Endothelial cell of umbilical vein (primary cell): ENCODE results near the gene IRF2. TPM values are rescaled to one million over a fixed set of nuclear protein-coding genes. Genes with fewer than 3 reads are reported as not detected.
A peak's percentile ranks its signal among the peaks of the same experiment; 100 is the strongest.

Source experiments
- BruUV-seq: library from RNA; stranded (reverse); fragments of 400-500 nt; replicated peaks from 2 replicates; lab custom pipeline; 2021; lab: Mats Ljungman, UMichigan
- CTCF ChIA-PET: fragments of 300-600, 350-600 bp; sonication (Branson Sonifier 250); formaldehyde crosslinking; loops from one replicate; lab custom pipeline; 2021; ENCODE audit warnings: antibody characterized with exemption, inconsistent platforms; lab: Charles Lee
- POLR2A ChIA-PET: fragments of 300-600, 350-600 bp; sonication (Branson Sonifier 250); formaldehyde crosslinking; loops from one replicate; lab custom pipeline; 2021; ENCODE audit warnings: antibody characterized with exemption, inconsistent platforms; lab: Charles Lee
- DNase-seq: peaks from one replicate; pipeline ENCODE4 v3.0.0-alpha.2; 2011; ENCODE audit warnings: low read depth, low spot score
- FAIRE-seq: peaks from 2 replicates; lab custom pipeline; 2011; peaks lifted over from hg19 to GRCh38; lab: Jason Lieb, UNC
- H2AFZ ChIP-seq: 2 replicates; pipeline ENCODE4 v1.6.0; 2012; ENCODE audit warnings: low read depth, low read length, control low read depth, inconsistent platforms
- H3K27ac ChIP-seq: 2 replicates; pipeline ENCODE4 v1.5.1; 2011; ENCODE audit warnings: low read depth, mild to moderate bottlenecking, control low read depth, low read length, moderate library complexity; ENCODE audit not compliant: insufficient read depth
- H3K27me3 ChIP-seq, 2 experiments: 2 replicates each; pipeline versions ENCODE4 v1.6.0 to v1.6.1; 2011; ENCODE audit warnings: low read length in 2 of 2, mixed read lengths in 1 of 2; ENCODE audit not compliant: control insufficient read depth in 2 of 2, insufficient read depth in 2 of 2
- H3K36me3 ChIP-seq, 2 experiments: 2 replicates in 1 of 2; 3 replicates in 1 of 2; pipeline ENCODE4 v1.5.1; 2011; ENCODE audit warnings: low read length in 2 of 2, mild to moderate bottlenecking in 1 of 2, moderate library complexity in 1 of 2; ENCODE audit not compliant: control insufficient read depth in 2 of 2, insufficient read depth in 2 of 2; ENCODE audit errors: extremely low read depth in 1 of 2
- H3K4me1 ChIP-seq: 3 replicates; pipeline ENCODE4 v1.5.1; 2011; ENCODE audit warnings: mild to moderate bottlenecking, low read length; ENCODE audit not compliant: control insufficient read depth, insufficient read depth; ENCODE audit errors: extremely low read depth
- H3K4me2 ChIP-seq: 2 replicates; pipeline ENCODE4 v1.6.1; 2011; ENCODE audit warnings: low read length, control low read depth, mixed read lengths; ENCODE audit not compliant: insufficient read depth
- H3K4me3 ChIP-seq, 3 experiments: fragments of 200-600 bp in 1 of 3; sonication (generic), shearing (Covaris generic) in 1 of 3; replicated peaks in 1 of 3; 2 replicates each; pipeline ENCODE4 v1.5.1; 2011 to 2016; ENCODE audit warnings: control low read depth in 3 of 3, low read length in 3 of 3, mild to moderate bottlenecking in 2 of 3, inconsistent platforms in 1 of 3, low read depth in 1 of 3, moderate library complexity in 1 of 3; ENCODE audit not compliant: insufficient read depth in 1 of 3
- H3K79me2 ChIP-seq: 2 replicates; pipeline ENCODE4 v1.6.0; 2012; ENCODE audit warnings: low read length, inconsistent platforms; ENCODE audit not compliant: control insufficient read depth, insufficient read depth
- H3K9ac ChIP-seq: replicated peaks from 2 replicates; pipeline ENCODE3; 2011; ENCODE audit warnings: low read length, control low read depth; ENCODE audit not compliant: insufficient read depth; ENCODE audit errors: extremely low read depth
- H3K9me1 ChIP-seq: replicated peaks from 3 replicates; pipeline ENCODE4 v1.6.0; 2011; ENCODE audit warnings: mild to moderate bottlenecking, low read length; ENCODE audit not compliant: control insufficient read depth, insufficient read depth; ENCODE audit errors: extremely low read depth
- H3K9me3 ChIP-seq: replicated peaks from 2 replicates; pipeline ENCODE4 v1.5.1; 2012; ENCODE audit warnings: low read length, inconsistent platforms; ENCODE audit not compliant: control insufficient read depth, insufficient read depth
- H4K20me1 ChIP-seq: replicated peaks from 2 replicates; pipeline ENCODE3; 2011; ENCODE audit warnings: mild to moderate bottlenecking, low read length; ENCODE audit not compliant: control insufficient read depth, insufficient read depth; ENCODE audit errors: extremely low read depth
- CTCF ChIP-seq, 2 donors: IDR thresholded peaks; 1 replicate in 1 of 2; 2 replicates in 1 of 2; pipeline ENCODE4 v1.5.1; 2011; ENCODE audit warnings: low read length in 2 of 2, mild to moderate bottlenecking in 2 of 2, moderate library complexity in 2 of 2, control low read depth in 1 of 2, inconsistent platforms in 1 of 2, low read depth in 1 of 2; ENCODE audit not compliant: insufficient read depth in 1 of 2; ENCODE audit errors: extremely low read depth in 1 of 2
- EZH2 ChIP-seq: IDR thresholded peaks from 2 replicates; pipeline ENCODE4 v1.6.1; 2012; ENCODE audit warnings: borderline replicate concordance, low read depth, mild to moderate bottlenecking, moderate library complexity, low read length, inconsistent platforms; ENCODE audit not compliant: severe bottlenecking
- FOS ChIP-seq: IDR thresholded peaks from 2 replicates; pipeline ENCODE4 v1.6.1; 2011; ENCODE audit warnings: mild to moderate bottlenecking, low read length, moderate library complexity, borderline replicate concordance; ENCODE audit not compliant: insufficient read depth
- GATA2 ChIP-seq: IDR thresholded peaks from 2 replicates; pipeline ENCODE4 v1.7.0; 2011; ENCODE audit warnings: low read depth, mild to moderate bottlenecking, moderate library complexity, mixed read lengths, low read length; ENCODE audit not compliant: insufficient read length, insufficient read depth
- JUN ChIP-seq: IDR thresholded peaks from 2 replicates; pipeline ENCODE4 v1.6.1; 2011; ENCODE audit warnings: borderline replicate concordance, low read depth; ENCODE audit not compliant: insufficient read length, insufficient read depth
- MAX ChIP-seq: IDR thresholded peaks from 2 replicates; pipeline ENCODE4 v1.6.1; 2011; ENCODE audit not compliant: insufficient read depth, insufficient read length
- MYC ChIP-seq: IDR thresholded peaks from one replicate; pipeline ENCODE4 v1.6.1; 2011; ENCODE audit warnings: mild to moderate bottlenecking, low read depth, low read length
- POLR2A ChIP-seq: IDR thresholded peaks from 2 replicates; pipeline ENCODE4 v1.6.1; 2012; ENCODE audit warnings: low read depth, mild to moderate bottlenecking, control low read depth, low read length
- POLR2AphosphoS5 ChIP-seq: IDR thresholded peaks from 2 replicates; pipeline ENCODE4 v1.6.1; 2012; ENCODE audit warnings: low read depth, mild to moderate bottlenecking, control low read depth, low read length, moderate library complexity; ENCODE audit not compliant: insufficient read depth
- dilution Hi-C: fragments of 300-500 bp; cut with MboI; formaldehyde crosslinking; loops from one replicate; pipeline ENCODE4 v1.15.0; 2019; ENCODE audit warnings: low sequenced_read_pairs; ENCODE audit not compliant: extremely low pct_ligation_motif_present
- intact Hi-C: fragments of 100-400 bp; cut with micrococcal nuclease; formaldehyde crosslinking; loops from one replicate; pipeline ENCODE4 v1.10.0; 2022
- polyA plus RNA-seq, 4 experiments: library from polyadenylated mRNA; depleted of rRNA in 3 of 4; stranded (reverse) in 3 of 4; unstranded in 1 of 4; fragments of >200 nt; gene quantifications; 2 replicates each; pipeline versions ENCODE4 v1.2.1 to v1.2.3, GENCODE V29; 2011 to 2012; ENCODE audit warnings: missing spikeins in 1 of 4
- total RNA-seq: library from RNA; stranded (reverse); gene quantifications from 2 replicates; pipeline ENCODE4 v1.2.3, GENCODE V29; 2021

IRF2 gene
- total and polyA plus RNA-seq, 2 donors (not counting 3 experiments of a cell fraction or from before 2014, with no cell fraction given): 26.9 to 27.6 TPM

- H3K36me3 ChIP-seq: no peaks in the 10 kb centered on the region
- no peak overlapping the region for H3K27ac ChIP-seq
- no peaks in the 10 kb centered on the region for H3K9me3 ChIP-seq
- peaks cover 25% of the 10 kb centered on the region for H3K4me1 ChIP-seq
- H3K27me3 ChIP-seq: no peaks in the 10 kb centered on the region
- no peaks in the 10 kb centered on the region for H3K9me1 ChIP-seq
- intact Hi-C loops (no loop called here), dilution Hi-C loops (no loop called here)
- peak overlapping the region; percentile 1 for H3K4me2 ChIP-seq
- H3K4me3 ChIP-seq: no peak overlapping the region
- POLR2A ChIA-PET: no interaction called here
- FAIRE-seq (peak; percentile 26), DNase-seq (peak; percentile 25)
- H4K20me1 ChIP-seq: no peaks in the 10 kb centered on the region
- CTCF ChIA-PET: interaction anchor here (0.9 kb wide), 2 partner anchors 11 to 185 kb away, joined by 3 read pairs; no protein-coding TSS in a partner anchor
- peaks cover 46% of the 10 kb centered on the region for H3K79me2 ChIP-seq
- no TSS peak for BruUV-seq
- no peak overlapping the region for H3K9ac ChIP-seq
- TF ChIP-seq JUN (no peak), CTCF (IDR thresholded peaks at IDR 0.05; ENCODE audit: extremely low read depth in 1 of 2, insufficient read depth in 1 of 2, low read depth in 1 of 2, low read length in 2 of 2) (no peak), MAX (no peak), POLR2A (no peak), MYC (no peak), EZH2 (no peak), POLR2AphosphoS5 (no peak), GATA2 (no peak), FOS (no peak)
- no peak overlapping the region for H2AFZ ChIP-seq
Measured at GRCh38 chr4:184448821-184449220, 25.5 kb downstream of the IRF2 start.
